Kidney glomerular epithelial cell (primary cell): Measurements from ENCODE around the gene KRT20.

Source experiments
- DNase-seq: peaks from one replicate; lab custom pipeline; 2025; lab: John Stamatoyannopoulos, UW

Gene KRT20

GRCh38 chr17:40896916-40897455 lies 11.9 kb upstream of the KRT20 start:
- no peak for DNase-seq

GRCh38 chr17:40895106-40895730 lies 10.2 kb upstream of the KRT20 start:
- no peak for DNase-seq

DNA sequence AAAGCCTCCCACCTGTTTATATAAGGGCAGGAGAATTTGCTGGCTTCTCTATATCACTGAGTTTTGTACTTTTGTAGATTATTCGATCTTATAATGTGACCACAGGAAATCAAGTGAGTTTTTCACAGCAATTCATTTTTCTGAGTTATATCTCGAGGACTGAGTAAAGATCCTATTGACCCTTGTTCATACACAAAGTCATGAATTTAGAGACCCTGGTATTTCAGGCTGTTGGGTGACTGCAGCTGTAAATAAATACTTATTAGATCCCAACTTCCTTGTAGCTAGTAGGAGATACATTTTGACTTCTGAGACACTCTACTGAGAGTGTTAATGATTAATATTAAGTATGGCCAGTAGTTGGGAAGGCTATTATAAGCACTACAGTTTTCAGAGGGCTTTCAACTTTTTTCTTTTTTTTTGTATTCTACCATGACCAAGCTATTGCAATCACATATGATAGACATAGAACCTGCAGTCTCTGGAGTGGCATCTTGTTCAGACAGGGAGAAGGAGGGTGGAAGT lies 3.2 kb upstream of the KRT20 start:
- DNase-seq = peak; percentile 43

GRCh38 chr17:40886090-40886489 lies 1.0 kb upstream of the KRT20 start:
- no peak for DNase-seq

GRCh38 chr17:40883626-40884334 lies 1.3 kb downstream of the KRT20 start:
- no peak for DNase-seq

DNA sequence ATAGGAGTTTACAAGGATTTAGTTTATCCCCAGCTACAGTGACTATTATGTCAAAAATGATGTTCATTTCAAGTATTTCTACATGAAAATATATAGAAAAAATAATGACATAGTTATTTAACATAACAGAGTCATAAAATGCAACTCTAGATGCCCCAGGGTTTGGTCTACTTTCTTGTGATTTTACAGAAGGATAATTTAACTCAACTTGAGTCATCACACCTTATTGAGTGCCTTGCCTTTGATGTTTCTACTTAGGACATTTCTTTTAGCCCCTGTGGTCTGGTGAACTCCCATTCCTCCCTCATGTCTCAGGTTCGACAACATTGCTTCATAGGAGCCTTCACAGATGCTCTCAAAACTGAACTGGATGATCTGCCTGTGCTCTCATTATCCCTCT lies 2.0 kb downstream of the KRT20 start:
- DNase-seq = no peak

DNA sequence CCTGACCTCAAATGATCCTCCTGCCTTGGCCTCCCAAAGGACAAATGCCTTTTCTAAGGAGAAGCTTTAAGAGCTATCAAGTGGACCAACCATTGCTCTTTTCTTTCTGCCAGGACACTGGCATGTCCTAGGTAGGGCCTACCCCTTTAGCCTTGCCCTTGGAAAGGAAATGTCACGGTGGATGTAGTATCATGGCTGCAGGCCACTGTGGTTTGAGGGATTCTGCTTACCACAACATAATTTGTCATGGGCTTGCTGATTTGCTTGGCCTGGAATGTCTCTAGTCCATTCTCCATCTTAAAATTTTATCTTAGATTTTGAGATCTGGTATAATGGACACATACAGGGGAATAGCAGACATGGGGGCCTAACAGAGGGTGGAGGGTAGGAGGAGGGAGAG lies 6.0 kb downstream of the KRT20 start:
- DNase-seq = no peak

DNA sequence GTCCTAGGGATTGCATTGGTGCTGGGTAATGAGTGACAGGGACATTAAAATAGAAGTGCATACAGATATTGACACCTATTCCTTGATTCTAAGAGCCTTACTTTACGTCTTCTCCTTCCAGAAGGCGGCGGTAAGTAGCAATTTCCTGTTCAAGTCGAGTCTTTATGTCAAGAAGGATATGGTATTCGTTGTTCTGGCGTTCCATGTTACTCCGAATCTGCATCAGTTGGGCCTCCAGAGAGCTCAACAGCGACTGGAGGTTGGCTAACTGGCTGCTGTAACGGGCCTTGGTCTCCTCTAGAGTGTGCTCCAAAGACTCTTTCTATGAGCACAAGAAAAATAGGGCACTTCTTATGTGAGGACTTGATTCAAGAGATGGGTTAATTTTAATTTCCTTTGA lies 7.0 kb downstream of the KRT20 start:
- DNase-seq = no peak

DNA sequence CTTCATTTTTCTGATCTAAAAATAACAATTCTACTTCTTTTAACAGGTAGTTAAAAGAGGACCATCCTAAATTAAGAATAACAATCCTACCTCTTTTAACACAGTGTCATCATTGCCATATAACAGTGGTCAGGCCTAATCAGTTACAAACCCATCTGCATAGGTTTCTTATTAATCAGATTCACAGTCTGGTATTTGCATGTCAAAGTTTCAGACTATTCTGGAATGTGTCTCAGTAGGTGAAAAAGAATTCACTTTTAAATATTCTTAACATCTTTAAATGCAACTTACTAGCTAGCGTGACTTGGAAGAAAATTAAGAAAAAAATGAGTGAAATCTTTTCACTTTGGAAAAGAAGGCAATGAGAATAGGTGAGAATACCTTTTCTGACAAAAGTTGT lies 11.2 kb downstream of the KRT20 start:
- DNase-seq = no peak

- no peak for DNase-seq
Measured at GRCh38 chr17:40873255-40873654, 11.8 kb downstream of the KRT20 start.

GRCh38 chr17:40872416-40872815 lies 12.6 kb downstream of the KRT20 start:
- no peak for DNase-seq

- DNase-seq = no peak
Measured at GRCh38 chr17:40871316-40871715, 13.7 kb downstream of the KRT20 start.

DNA sequence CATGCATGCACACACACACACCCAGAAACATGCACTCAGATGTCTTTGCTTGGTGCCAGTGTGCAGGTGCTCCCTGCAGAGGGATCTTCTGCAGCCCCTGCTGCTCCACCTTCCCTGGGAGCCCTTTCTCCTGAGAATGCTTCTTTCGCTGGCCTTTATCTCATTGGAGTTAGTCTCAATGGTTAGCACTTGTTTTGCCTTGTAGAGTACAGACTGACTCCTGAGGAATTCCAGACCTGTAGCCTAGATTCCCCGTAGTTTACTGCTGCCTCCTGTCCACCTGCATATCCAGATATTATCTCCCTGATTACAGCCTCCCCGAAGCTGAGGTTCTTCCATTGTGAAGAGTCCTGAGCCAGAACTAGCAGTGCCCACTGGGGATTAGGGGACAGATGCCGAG lies 14.9 kb downstream of the KRT20 start:
- no peak for DNase-seq

GRCh38 chr17:40866838-40867237 lies 18.2 kb downstream of the KRT20 start, which contains the start of gene KRT12:
Gene KRT12, minus strand, starts transcription at chr17:40867223. Its CDS starts 37 bp downstream, at chr17:40867186.
- no peak for DNase-seq

DNA sequence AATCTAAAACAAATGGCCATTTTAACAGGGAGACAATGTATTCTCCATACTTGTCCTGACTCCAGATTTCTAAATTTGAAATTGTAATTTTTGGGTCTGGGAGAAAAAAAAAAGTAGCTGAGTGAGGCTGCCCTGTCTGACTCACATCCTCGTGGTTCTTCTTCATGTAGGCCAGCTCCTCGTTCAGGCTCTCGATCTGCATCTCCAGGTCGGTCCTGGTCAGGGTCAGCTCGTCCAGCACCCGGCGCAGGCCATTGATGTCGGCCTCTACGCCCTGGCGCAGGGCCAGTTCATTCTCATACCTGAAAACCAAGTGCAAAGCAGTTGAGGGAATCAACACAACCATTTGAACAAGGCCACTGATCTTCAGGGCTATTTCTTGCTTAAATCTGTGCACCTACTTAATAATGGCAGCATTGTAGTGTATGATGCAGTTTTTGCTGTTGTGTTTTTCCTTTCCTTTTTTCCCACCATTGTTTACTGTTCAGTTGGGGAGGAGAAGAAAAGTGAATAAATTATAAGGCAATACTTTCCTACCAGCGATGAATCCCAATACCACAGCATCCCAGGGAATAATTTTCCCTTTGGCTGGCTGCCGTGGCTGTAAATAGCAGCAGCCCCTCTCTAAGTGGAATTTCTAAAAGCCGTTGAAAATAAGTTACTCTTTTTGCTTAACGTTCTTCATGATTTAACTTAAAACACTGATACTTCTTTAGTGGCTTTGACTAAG lies 20.2 kb downstream of the KRT20 start:
- DNase-seq = no peak

DNA sequence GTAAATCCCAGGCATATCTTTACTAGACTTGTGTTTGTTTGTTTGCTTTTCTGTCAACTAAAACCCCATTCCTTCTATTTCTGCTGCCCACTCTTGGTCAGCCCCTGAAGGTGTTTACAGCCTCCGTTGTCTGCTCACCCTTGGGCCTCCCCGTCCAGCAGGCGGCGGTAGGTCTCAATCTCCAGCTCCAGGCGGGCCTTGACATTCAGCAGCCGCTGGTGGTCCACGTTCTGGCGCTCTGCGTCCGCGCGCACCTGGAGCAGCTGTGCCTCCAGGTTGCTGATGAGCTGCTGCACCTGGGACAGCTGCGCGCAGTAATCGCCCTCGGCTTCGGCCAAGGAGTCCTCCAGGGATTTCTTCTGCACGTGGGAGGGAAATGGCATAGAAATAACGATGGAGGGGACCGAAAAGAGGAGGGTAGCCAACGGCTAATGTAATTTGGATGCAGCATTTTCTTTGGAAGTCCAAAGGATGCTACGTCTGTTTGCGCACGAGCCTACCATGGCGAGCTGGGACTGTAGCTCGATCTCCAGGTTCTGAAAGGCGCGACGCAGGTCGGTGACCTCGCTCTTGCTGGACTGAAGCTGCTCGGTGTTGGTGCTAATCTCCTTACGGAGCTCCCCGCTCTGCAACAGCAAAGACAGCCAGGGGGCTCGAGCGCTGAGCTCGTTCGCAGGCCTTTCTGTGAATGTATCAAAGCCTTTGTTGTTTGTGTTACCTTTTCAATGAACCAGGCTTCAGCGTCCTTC lies 21.9 kb downstream of the KRT20 start:
- DNase-seq = no peak

DNA sequence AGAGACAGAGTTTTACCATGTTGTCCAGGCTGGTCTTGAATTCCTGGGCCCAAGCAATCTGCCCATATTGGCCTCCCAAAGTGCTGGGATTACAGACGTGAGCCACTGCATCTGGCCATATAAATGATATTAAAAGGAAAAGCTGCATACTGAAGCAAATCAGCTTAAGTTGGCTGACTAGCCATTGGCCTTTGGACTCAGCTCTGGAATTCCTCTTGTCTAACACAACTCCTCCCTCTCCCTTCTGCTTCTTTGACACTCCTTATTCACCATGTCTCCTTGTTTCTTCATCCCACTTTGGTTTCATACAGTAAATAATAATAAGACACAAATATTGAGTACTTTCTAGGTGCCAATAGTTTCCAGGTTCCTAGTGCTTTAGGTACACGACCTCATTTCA lies 25.5 kb downstream of the KRT20 start:
- DNase-seq = no peak

- DNase-seq = peak; percentile 27
Measured at GRCh38 chr17:40858667-40859066, 26.4 kb downstream of the KRT20 start.

GRCh38 chr17:40857535-40857934 lies 27.5 kb downstream of the KRT20 start:
- DNase-seq = no peak

GRCh38 chr17:40854175-40854814 lies 30.7 kb downstream of the KRT20 start:
- peak; percentile 85 for DNase-seq

GRCh38 chr17:40852364-40852763 lies 32.7 kb downstream of the KRT20 start:
- DNase-seq = no peak
